Measurements from ENCODE around the gene MAST2.

Gene MAST2

GRCh38 chr1:45983967-45984366 is 180.6 kb downstream of the MAST2 start:
- H3K9me3 ChIP-seq (replicated peaks; ENCODE audit: insufficient read depth, low read length), result no peaks in the 10 kb centered on the region
- H3K4me1 ChIP-seq (ENCODE audit: low read length), result no peaks in the 10 kb centered on the region
- H3K27ac ChIP-seq (ENCODE audit: low read length), result no peak overlapping the region
- TF ChIP-seq EZH2phosphoT487 (IDR thresholded peaks at IDR 0.05; ENCODE audit: low read length) (no peak), CTCF (IDR thresholded peaks at IDR 0.05; ENCODE audit: low read length) (no peak), EZH2 (optimal IDR thresholded peaks at IDR 0.05; ENCODE audit: low read depth, low read length) (no peak)
- H3K9me2 ChIP-seq (replicated peaks; ENCODE audit: insufficient read depth, low read length), result no peaks in the 10 kb centered on the region
- no peak overlapping the region for H2AFZ ChIP-seq (ENCODE audit: low read length)
- H4K20me1 ChIP-seq (ENCODE audit: insufficient read depth, low read length), result no peaks in the 10 kb centered on the region
- no peaks in the 10 kb centered on the region for H3K36me3 ChIP-seq (replicated peaks; ENCODE audit: insufficient read depth, low read length)
- H3K9ac ChIP-seq (ENCODE audit: low read length), result no peak overlapping the region
- H3K79me2 ChIP-seq (ENCODE audit: low read length), result peaks cover 7% of the 10 kb centered on the region; the same call in 1 of the 2 replicates
- H3K4me2 ChIP-seq (ENCODE audit: low read depth, low read length), result no peak overlapping the region
- no peaks in the 10 kb centered on the region for H3F3A ChIP-seq (ENCODE audit: insufficient read depth, low read length)
- H3K27me3 ChIP-seq (replicated peaks; ENCODE audit: insufficient read depth, low read length), result no peaks in the 10 kb centered on the region
- no peak for DNase-seq
- no peak overlapping the region for H3K4me3 ChIP-seq (ENCODE audit: low read length)

- Histone ChIP-seq H3K36me3 (replicated peaks; ENCODE audit: insufficient read depth, low read length) (no peaks in the 10 kb centered on the region), H3K4me2 (ENCODE audit: low read depth, low read length) (no peak overlapping the region), H3K27ac (ENCODE audit: low read length) (no peak overlapping the region), H2AFZ (ENCODE audit: low read length) (no peak overlapping the region), H3K9me2 (replicated peaks; ENCODE audit: insufficient read depth, low read length) (no peaks in the 10 kb centered on the region), H3K4me3 (ENCODE audit: low read length) (no peak overlapping the region), H3K9me3 (replicated peaks; ENCODE audit: insufficient read depth, low read length) (no peaks in the 10 kb centered on the region), H3K4me1 (ENCODE audit: low read length) (peaks cover 18% of the 10 kb centered on the region), H3K27me3 (replicated peaks; ENCODE audit: insufficient read depth, low read length) (no peaks in the 10 kb centered on the region), H3K79me2 (ENCODE audit: low read length) (peaks cover 20% of the 10 kb centered on the region; the same call in 1 of the 2 replicates), H3F3A (ENCODE audit: insufficient read depth, low read length) (no peaks in the 10 kb centered on the region), H4K20me1 (ENCODE audit: insufficient read depth, low read length) (no peaks in the 10 kb centered on the region), H3K9ac (ENCODE audit: low read length) (no peak overlapping the region)
- DNase-seq, result no peak
- TF ChIP-seq CTCF (IDR thresholded peaks at IDR 0.05; ENCODE audit: low read length) (no peak), EZH2 (optimal IDR thresholded peaks at IDR 0.05; ENCODE audit: low read depth, low read length) (no peak), EZH2phosphoT487 (IDR thresholded peaks at IDR 0.05; ENCODE audit: low read length) (no peak)
Observed at GRCh38 chr1:45987204-45987603, 183.8 kb downstream of the MAST2 start.

- Histone ChIP-seq H3K36me3 (replicated peaks; ENCODE audit: insufficient read depth, low read length) (no peaks in the 10 kb centered on the region), H3K4me2 (ENCODE audit: low read depth, low read length) (no peak overlapping the region), H2AFZ (ENCODE audit: low read length) (no peak overlapping the region), H3K9me3 (replicated peaks; ENCODE audit: insufficient read depth, low read length) (no peaks in the 10 kb centered on the region), H3K9ac (ENCODE audit: low read length) (no peak overlapping the region), H3K27me3 (replicated peaks; ENCODE audit: insufficient read depth, low read length) (no peaks in the 10 kb centered on the region), H4K20me1 (ENCODE audit: insufficient read depth, low read length) (no peaks in the 10 kb centered on the region), H3K27ac (ENCODE audit: low read length) (no peak overlapping the region), H3F3A (ENCODE audit: insufficient read depth, low read length) (no peaks in the 10 kb centered on the region), H3K9me2 (replicated peaks; ENCODE audit: insufficient read depth, low read length) (no peaks in the 10 kb centered on the region), H3K79me2 (ENCODE audit: low read length) (peaks cover 26% of the 10 kb centered on the region; the same call in 1 of the 2 replicates), H3K4me3 (ENCODE audit: low read length) (no peak overlapping the region), H3K4me1 (ENCODE audit: low read length) (peaks cover 18% of the 10 kb centered on the region)
- no peak for TF ChIP-seq EZH2 (optimal IDR thresholded peaks at IDR 0.05; ENCODE audit: low read depth, low read length)
- no peak for TF ChIP-seq CTCF (IDR thresholded peaks at IDR 0.05; ENCODE audit: low read length)
- no peak for TF ChIP-seq EZH2phosphoT487 (IDR thresholded peaks at IDR 0.05; ENCODE audit: low read length)
- no peak for DNase-seq
Observed at GRCh38 chr1:45989249-45989648, 185.8 kb downstream of the MAST2 start.
